HG02571 (cell line): ENCODE measurements around the gene ANO4.
"Not testable (repeated sequence)": the region's sequence is repeated elsewhere in the genome, so short reads cannot be mapped to it uniquely, and the experiment has no call there.

Experiments used
- ATAC-seq: cut with Tn5 transposase; IDR thresholded peaks from one replicate; pipeline ENCODE4 v1.9.1; 2021; ENCODE audit warnings: mild to moderate bottlenecking, moderate library complexity; ENCODE audit not compliant: unreplicated experiment

The ANO4 gene

GRCh38 chr12:101038289-101038871 is 243.8 kb downstream of the ANO4 start:
- ATAC-seq = peak; percentile 65

- no peak for ATAC-seq
Observed at GRCh38 chr12:101039848-101040531, 245.4 kb downstream of the ANO4 start.

DNA sequence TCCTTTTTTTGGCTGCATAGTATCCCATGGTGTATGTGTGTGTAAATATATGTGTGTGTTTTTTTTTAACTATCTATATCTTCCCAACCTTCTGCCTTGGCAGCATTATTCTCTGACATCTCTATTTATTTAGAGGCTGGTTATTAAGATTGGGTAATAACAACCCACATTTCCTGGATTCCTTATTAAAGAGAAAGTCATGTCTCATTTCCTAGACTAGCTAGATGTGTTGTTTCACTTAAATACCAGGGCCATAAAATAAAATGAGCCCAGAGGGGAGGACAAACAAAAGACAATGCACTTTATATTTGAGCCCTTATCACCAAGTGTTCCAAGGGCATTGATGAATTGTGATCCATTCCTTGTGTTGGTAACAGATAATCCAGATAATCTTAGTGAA is 246.4 kb downstream of the ANO4 start:
- ATAC-seq = no peak

- no peak for ATAC-seq
Observed at GRCh38 chr12:101042211-101042610, 247.6 kb downstream of the ANO4 start.

- no peak for ATAC-seq
Observed at GRCh38 chr12:101044512-101045059, 250.0 kb downstream of the ANO4 start.

DNA sequence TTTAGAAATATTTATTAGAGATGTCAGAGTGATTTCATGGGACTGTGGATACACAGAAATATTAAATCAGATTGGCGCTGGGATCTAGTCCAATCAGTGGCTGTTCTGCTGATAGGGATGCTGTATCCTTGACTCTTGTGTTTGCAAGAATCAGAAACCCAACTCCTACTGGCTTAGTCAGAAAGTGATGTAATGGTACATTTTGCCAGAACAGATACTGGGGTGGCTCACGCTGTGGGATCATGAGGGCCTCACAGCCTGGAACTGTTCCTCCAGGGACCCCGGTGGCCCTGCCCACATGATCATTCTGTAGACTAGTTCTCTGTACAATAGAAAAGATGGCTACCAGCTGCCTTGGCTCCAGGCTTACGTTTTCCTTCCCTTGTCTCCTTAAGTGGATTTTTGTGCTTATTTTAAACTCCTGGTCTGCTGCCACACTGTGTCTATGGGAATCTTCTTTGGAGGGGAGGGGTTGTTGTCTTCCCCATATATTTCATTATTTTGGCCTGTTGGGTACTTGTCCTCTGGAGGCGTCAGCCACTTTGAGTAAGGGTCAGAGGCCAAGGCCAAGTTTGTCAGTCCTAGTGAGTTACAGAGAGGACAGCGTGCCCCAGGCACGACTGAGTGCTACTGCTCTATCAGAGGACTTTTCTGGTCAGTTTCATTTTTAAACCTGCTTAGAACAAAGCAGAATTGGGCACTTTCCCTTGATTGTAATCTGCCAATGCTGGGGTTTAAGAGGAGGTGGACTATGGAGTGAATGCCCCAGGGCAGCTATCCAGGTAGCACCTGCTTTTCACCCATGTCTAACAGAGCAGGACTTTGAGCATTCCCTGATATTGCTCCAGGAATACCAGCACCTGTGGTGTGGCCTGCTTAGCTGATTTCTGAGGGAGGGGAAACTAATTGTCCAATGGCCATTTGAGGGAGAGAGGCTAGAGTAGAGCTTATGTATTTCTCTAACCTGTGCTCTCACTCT is 251.2 kb downstream of the ANO4 start:
- ATAC-seq = no peak

GRCh38 chr12:101047652-101048051 is 253.1 kb downstream of the ANO4 start:
- ATAC-seq = no peak

GRCh38 chr12:101050631-101051030 is 256.1 kb downstream of the ANO4 start:
- ATAC-seq = no peak

DNA sequence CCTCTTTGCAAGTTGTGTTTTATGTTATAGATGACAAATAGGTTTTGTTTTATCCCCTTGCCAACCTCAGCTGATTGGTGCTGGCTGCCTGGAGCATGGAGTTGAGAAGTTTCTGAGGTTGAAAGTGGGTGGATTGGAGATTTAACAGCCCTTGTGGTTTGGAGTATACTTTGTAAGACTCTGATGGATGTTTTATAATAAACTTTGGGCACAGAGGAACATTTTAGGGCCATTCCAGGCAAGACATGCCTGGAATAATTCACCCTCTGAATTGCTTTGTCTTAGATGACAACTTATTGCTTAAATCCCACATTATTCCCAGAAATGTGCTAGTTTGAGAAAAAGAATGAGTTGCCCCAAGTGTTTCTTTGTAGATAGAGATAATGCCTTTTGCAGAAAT is 256.6 kb downstream of the ANO4 start:
- ATAC-seq = no peak

DNA sequence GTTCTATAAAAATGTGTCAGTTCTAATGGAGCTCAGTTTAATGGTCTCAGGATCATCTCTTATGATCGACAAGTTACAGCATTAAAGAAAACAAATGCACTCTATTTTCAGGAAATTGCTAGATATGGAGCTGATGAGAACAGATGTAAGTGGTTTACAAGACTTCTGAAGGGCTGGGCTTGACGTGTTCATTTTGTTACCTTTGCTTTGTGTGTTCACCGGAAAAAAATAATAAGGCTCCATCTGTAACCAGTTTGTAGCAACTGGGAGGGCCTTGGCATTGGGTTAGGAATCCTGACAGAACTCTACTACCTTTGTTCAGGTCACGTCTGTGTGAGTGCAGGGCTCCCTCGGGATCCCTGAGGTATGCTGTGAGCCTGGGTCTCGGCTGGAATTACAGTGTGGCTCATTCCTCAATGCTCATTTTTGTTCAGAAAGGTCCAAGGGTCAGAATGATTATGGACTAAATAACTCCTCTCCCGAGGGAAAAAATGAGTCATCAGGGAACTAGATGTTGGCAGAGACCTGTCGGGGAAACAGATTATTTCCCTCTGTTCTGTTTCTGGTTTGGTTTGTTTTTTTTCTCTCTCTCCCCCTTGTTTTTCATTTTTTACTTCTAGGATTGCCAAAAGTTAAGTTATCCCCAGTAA is 257.4 kb downstream of the ANO4 start:
- no peak for ATAC-seq

- no peak for ATAC-seq
Observed at GRCh38 chr12:101053203-101053602, 258.6 kb downstream of the ANO4 start.

DNA sequence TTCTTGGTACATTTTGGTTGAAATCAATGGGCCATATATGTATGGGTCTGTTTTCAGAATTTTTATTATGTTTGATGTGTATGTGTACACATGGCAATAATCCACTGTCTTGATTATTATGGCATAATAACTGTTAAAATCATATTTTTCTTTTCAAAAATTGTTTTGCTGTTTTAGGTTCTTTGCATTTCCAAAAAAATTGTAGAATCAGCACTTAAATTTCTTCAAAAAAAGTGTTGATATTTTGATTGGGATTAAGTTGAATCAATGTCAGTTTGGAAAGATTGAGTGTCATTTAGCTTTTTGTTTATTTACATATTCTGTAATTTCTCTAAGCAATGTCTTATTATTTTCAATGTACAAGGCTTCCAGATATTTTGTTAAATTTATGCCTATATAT is 261.4 kb downstream of the ANO4 start:
- ATAC-seq = no peak

GRCh38 chr12:101062508-101062907 is 267.9 kb downstream of the ANO4 start:
- ATAC-seq = not testable (repeated sequence)

DNA sequence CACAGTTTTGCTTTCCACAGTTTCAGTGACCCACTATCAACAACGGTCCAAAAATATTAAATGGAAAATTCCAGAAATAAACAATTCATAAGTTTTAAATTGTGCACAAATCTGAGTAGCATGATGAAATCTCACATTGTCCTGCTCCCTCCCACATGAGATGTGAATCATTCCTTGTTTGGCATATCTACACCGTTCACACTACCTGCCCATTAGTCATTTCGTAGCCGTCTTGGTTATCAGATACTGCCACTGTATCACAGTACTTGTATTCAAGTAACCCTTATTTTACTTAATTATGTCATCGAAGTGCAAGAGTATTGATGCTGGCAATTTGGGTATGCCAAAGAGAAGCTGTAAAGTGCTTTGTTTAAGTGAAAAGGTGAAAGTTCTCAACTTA is 270.1 kb downstream of the ANO4 start:
- ATAC-seq = no peak

GRCh38 chr12:101066489-101066888 is 271.9 kb downstream of the ANO4 start:
- no peak for ATAC-seq

DNA sequence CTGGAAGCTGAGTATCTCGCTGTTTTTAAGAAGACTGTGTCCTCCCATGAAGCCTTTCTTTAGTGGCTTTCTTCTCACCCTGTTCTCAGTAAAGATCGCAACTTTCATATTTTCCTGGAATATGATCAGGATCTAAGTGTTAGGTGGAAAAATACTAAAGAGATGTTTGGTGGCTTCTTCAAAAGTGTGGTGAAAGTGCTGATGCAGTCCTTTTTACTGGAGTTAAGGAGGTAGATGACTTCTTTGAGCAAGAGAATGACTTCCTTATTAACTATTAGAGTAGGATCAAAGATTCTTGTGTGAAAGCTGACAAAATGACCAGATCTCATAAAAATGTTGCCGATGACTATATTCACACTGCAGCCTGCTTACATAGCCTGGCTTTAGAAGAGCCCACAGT is 273.8 kb downstream of the ANO4 start:
- ATAC-seq = no peak

GRCh38 chr12:101068836-101069235 is 274.3 kb downstream of the ANO4 start:
- ATAC-seq = no peak

GRCh38 chr12:101074940-101075680 is 280.5 kb downstream of the ANO4 start:
- ATAC-seq = no peak

DNA sequence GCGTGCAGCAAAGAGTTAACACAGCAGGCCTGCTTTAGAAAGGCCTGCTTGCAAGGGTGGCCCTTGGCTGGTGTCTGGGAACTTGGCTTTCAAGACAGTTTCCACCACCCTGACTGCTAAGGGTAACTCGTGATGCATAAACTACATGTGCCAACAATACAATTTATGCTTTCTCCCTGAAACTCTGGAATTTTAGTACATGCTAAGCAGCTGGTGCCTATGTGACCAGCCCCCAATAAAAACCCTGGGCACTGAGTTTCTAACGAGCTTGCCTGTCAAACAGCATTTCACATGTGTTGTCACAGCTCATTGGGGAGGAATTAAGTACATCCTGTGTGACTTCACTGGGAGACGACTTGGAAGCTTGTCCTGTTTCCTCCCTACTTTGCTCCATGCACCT is 282.3 kb downstream of the ANO4 start:
- ATAC-seq = no peak
